ENCODE data around the gene NUFIP2.
"Not testable (repeated sequence)": the region's sequence is repeated elsewhere in the genome, so short reads cannot be mapped to it uniquely, and the experiment has no call there.

Gene NUFIP2

GRCh38 chr17:29237476-29238132 lies 56.3 kb downstream of the NUFIP2 start:
- no peak for DNase-seq

GRCh38 chr17:29235904-29236303 lies 58.0 kb downstream of the NUFIP2 start:
- DNase-seq = no peak

DNA sequence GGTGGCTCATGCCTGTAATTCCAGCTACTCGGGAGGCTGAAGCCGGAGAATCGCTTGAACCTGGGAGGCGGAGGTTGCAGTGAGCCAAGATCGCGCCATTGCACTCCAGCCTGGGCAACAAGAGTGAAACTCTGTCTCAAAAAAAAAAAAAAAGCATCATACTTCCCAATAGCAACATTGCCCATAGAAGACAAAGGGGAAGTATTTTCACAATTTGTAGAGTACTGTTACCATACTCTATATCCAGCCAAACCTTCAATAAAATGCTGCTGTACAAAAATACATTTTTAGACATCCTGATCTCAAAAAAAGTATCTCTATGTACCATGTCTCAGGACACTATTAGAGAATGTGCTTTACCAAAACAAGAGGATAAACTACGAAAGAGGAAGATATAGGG lies 59.0 kb downstream of the NUFIP2 start:
- DNase-seq = not testable (repeated sequence)

DNA sequence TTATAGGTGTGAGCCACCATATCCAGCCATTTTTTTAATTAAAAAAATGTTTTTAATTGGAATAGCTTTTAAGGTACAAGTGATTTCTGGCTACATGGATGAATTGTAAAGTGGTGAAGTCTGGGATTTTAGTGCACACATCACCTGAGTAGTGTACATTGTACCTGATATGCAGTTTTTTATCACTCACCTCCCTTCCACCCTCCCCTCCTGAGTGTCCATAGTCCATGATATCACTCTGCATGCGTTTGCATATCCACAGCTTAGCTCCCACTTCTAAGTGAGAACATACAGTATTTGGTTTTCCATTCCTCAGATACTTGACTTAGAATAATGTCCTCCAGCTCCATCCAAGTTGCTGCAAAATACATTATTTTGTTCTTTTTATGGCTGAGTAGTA lies 60.6 kb downstream of the NUFIP2 start:
- DNase-seq = no peak

- no peak for DNase-seq
These were observed 68.6 kb downstream of the NUFIP2 start for GRCh38 chr17:29225396-29225795.

GRCh38 chr17:29221338-29221737 lies 72.6 kb downstream of the NUFIP2 start:
- DNase-seq = not testable (repeated sequence)

- peak; percentile 49 for DNase-seq
These were observed 74.4 kb downstream of the NUFIP2 start for GRCh38 chr17:29219378-29220047.

- no peak for DNase-seq
These were observed 77.1 kb downstream of the NUFIP2 start for GRCh38 chr17:29216856-29217255.

DNA sequence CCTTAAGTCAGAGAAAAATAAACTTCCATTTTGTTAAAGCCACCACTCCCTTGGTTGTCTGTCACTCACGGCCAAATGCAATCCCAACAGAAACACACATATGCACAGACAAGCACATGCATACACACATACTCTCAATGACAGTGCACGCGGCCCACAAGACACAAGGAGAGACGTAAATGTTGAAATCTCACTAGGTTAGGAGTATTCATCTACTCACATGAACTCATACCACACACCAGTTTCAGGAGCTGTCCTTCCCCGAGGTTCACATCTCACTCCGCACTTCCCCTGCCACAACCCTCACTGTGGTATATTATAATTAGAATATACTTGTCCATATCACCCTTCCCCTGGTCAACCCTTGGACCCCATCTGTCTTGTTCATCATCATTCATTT lies 77.8 kb downstream of the NUFIP2 start:
- DNase-seq = no peak

DNA sequence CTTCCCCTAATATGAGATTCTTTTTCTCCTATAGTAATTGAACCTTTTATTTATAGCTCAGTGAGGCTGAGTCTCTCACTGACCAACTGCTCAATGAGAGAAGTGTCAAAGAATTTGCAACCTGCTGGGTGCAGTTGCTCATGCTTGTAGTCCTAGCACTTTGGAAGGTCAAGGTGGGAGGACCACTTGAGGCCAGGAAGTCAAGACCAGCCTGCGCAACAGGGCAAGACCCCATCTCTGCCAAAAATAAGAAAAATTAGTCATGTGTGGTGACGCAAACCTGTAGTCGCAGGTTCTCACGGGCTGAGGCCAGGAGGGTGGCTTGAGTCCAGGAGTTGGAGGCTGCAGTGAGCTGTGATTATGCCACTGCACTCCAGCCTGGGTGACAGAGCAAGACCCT lies 78.2 kb downstream of the NUFIP2 start:
- no peak for DNase-seq

DNA sequence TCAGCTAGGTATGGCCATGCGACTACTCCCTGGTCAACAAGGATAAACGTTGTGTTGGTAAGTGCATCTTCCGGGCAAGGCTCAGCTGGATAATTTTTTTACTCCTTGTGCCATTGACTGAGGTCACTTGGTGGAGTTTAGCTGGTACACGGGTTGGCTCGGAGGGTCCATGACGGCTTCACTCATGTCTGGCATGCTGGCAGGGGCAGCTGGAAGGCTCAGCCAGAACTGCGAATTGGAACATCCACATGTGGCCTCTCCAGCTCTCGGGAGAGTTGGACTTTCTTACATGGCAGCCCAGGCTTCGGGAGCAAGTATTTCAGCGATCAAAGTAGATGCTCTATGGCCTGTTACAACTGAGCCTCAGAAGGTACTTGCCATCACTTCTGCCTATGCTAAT lies 78.8 kb downstream of the NUFIP2 start:
- DNase-seq = no peak

DNA sequence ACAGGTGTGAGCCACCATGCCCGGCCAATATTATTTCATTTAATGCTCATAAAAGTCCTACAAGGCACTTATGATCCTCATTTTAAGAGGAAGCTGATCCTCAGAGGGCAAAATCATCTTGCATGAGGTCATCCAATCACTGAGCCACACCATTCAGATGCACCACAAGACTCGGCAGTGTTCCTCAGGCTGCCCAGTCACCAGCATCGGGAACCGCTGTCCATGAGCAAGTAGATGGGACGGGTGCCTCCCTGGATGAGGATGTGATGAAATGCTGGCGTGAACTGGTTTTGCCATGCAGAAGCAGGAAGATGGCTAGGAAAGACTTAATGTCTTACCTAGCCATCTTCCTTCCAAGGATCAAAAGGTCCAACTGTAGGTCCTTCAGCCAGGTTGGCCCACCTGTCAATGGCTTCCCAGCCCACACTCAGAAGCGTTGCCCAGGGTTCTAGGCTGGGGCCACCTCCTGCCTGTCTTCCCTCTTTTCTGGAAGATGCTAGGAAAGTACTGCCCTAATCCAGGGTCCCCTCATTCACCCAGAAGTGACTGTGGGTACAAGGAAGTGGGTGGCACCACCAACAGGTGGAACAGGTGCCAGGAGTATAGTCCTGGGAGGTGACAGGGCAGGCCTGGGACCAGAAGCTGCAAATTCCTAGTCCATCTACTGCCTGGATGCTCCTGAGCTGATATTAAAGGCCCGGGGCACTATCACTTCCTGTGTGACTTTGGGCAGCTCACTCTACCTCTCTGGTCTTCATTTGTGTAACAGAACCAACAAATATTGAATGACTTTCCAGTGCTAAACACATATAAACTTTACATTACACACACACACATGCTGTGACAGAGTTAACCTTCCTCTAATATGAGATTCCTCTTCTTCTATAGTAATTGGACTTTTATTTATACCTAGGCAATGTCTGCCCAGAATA lies 79.5 kb downstream of the NUFIP2 start:
- DNase-seq = no peak

DNA sequence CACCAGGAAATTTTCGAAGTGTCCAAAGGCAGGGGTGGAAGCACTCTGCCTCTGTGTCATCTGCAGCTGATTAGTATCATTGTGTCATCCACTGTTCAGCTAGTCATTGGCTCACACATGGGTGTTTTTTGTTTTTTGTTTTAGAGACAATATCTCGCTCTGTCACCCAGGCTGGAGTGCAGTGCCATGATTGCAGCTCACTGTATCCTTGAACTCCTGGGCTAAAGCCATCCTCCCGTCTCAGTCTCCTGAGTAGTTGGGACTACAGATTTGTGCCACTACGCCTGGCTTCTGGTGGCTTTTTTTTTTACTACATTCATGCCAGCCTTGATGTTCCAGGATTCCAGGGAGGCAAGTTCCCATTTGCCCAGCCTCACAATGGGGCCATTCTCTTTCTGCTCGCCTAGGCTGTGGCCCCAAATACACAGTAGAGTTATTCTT lies 81.2 kb downstream of the NUFIP2 start:
- DNase-seq = no peak

GRCh38 chr17:29212094-29212631 lies 81.8 kb downstream of the NUFIP2 start:
- DNase-seq = no peak

- DNase-seq = no peak
These were observed 83.1 kb downstream of the NUFIP2 start for GRCh38 chr17:29210879-29211278.

GRCh38 chr17:29209073-29209472 lies 84.9 kb downstream of the NUFIP2 start:
- no peak for DNase-seq

DNA sequence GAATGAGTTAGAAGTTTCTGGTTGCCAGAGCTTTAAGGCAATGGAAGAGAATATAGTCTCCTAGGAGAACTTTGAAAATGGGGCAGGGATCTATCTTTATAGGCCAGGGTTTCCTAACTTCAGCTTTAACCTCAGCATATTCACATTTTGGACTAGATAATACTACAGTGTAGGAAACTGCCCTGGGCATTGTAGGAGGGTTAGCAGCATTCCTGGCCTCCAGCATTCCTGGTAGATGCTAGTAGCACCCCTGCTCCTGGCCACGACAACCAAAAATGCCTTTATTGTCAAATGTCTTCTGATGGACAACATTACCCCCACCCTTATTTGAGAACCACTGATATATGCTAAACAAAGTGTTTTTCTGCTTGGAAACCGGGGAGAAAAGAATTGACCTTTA lies 86.0 kb downstream of the NUFIP2 start:
- DNase-seq = no peak

All from GDM1 (cell line).